Endothelial cell of umbilical vein (primary cell): ENCODE results near the gene MOCS1. TPM values are rescaled to one million over a fixed set of nuclear protein-coding genes. Genes with fewer than 3 reads are reported as not detected.

Experiments used
- BruUV-seq: library from RNA; stranded (reverse); fragments of 400-500 nt; replicated peaks from 2 replicates; lab custom pipeline; 2021; lab: Mats Ljungman, UMichigan
- CTCF ChIA-PET: fragments of 300-600, 350-600 bp; sonication (Branson Sonifier 250); formaldehyde crosslinking; loops from one replicate; lab custom pipeline; 2021; ENCODE audit warnings: antibody characterized with exemption, inconsistent platforms; lab: Charles Lee
- POLR2A ChIA-PET: fragments of 300-600, 350-600 bp; sonication (Branson Sonifier 250); formaldehyde crosslinking; loops from one replicate; lab custom pipeline; 2021; ENCODE audit warnings: antibody characterized with exemption, inconsistent platforms; lab: Charles Lee
- DNase-seq: peaks from one replicate; pipeline ENCODE4 v3.0.0-alpha.2; 2011; ENCODE audit warnings: low read depth, low spot score
- FAIRE-seq: peaks from 2 replicates; lab custom pipeline; 2011; peaks lifted over from hg19 to GRCh38; lab: Jason Lieb, UNC
- H2AFZ ChIP-seq: 2 replicates; pipeline ENCODE4 v1.6.0; 2012; ENCODE audit warnings: low read depth, low read length, control low read depth, inconsistent platforms
- H3K27ac ChIP-seq: 2 replicates; pipeline ENCODE4 v1.5.1; 2011; ENCODE audit warnings: low read depth, mild to moderate bottlenecking, control low read depth, low read length, moderate library complexity; ENCODE audit not compliant: insufficient read depth
- H3K27me3 ChIP-seq, 2 experiments: 2 replicates each; pipeline versions ENCODE4 v1.6.0 to v1.6.1; 2011; ENCODE audit warnings: low read length in 2 of 2, mixed read lengths in 1 of 2; ENCODE audit not compliant: control insufficient read depth in 2 of 2, insufficient read depth in 2 of 2
- H3K36me3 ChIP-seq, 2 experiments: 2 replicates in 1 of 2; 3 replicates in 1 of 2; pipeline ENCODE4 v1.5.1; 2011; ENCODE audit warnings: low read length in 2 of 2, mild to moderate bottlenecking in 1 of 2, moderate library complexity in 1 of 2; ENCODE audit not compliant: control insufficient read depth in 2 of 2, insufficient read depth in 2 of 2; ENCODE audit errors: extremely low read depth in 1 of 2
- H3K4me1 ChIP-seq: 3 replicates; pipeline ENCODE4 v1.5.1; 2011; ENCODE audit warnings: mild to moderate bottlenecking, low read length; ENCODE audit not compliant: control insufficient read depth, insufficient read depth; ENCODE audit errors: extremely low read depth
- H3K4me2 ChIP-seq: 2 replicates; pipeline ENCODE4 v1.6.1; 2011; ENCODE audit warnings: low read length, control low read depth, mixed read lengths; ENCODE audit not compliant: insufficient read depth
- H3K4me3 ChIP-seq, 3 experiments: fragments of 200-600 bp in 1 of 3; sonication (generic), shearing (Covaris generic) in 1 of 3; replicated peaks in 1 of 3; 2 replicates each; pipeline ENCODE4 v1.5.1; 2011 to 2016; ENCODE audit warnings: control low read depth in 3 of 3, low read length in 3 of 3, mild to moderate bottlenecking in 2 of 3, inconsistent platforms in 1 of 3, low read depth in 1 of 3, moderate library complexity in 1 of 3; ENCODE audit not compliant: insufficient read depth in 1 of 3
- H3K79me2 ChIP-seq: 2 replicates; pipeline ENCODE4 v1.6.0; 2012; ENCODE audit warnings: low read length, inconsistent platforms; ENCODE audit not compliant: control insufficient read depth, insufficient read depth
- H3K9ac ChIP-seq: replicated peaks from 2 replicates; pipeline ENCODE3; 2011; ENCODE audit warnings: low read length, control low read depth; ENCODE audit not compliant: insufficient read depth; ENCODE audit errors: extremely low read depth
- H3K9me1 ChIP-seq: replicated peaks from 3 replicates; pipeline ENCODE4 v1.6.0; 2011; ENCODE audit warnings: mild to moderate bottlenecking, low read length; ENCODE audit not compliant: control insufficient read depth, insufficient read depth; ENCODE audit errors: extremely low read depth
- H3K9me3 ChIP-seq: replicated peaks from 2 replicates; pipeline ENCODE4 v1.5.1; 2012; ENCODE audit warnings: low read length, inconsistent platforms; ENCODE audit not compliant: control insufficient read depth, insufficient read depth
- H4K20me1 ChIP-seq: replicated peaks from 2 replicates; pipeline ENCODE3; 2011; ENCODE audit warnings: mild to moderate bottlenecking, low read length; ENCODE audit not compliant: control insufficient read depth, insufficient read depth; ENCODE audit errors: extremely low read depth
- CTCF ChIP-seq, 2 donors: IDR thresholded peaks; 1 replicate in 1 of 2; 2 replicates in 1 of 2; pipeline ENCODE4 v1.5.1; 2011; ENCODE audit warnings: low read length in 2 of 2, mild to moderate bottlenecking in 2 of 2, moderate library complexity in 2 of 2, control low read depth in 1 of 2, inconsistent platforms in 1 of 2, low read depth in 1 of 2; ENCODE audit not compliant: insufficient read depth in 1 of 2; ENCODE audit errors: extremely low read depth in 1 of 2
- EZH2 ChIP-seq: IDR thresholded peaks from 2 replicates; pipeline ENCODE4 v1.6.1; 2012; ENCODE audit warnings: borderline replicate concordance, low read depth, mild to moderate bottlenecking, moderate library complexity, low read length, inconsistent platforms; ENCODE audit not compliant: severe bottlenecking
- FOS ChIP-seq: IDR thresholded peaks from 2 replicates; pipeline ENCODE4 v1.6.1; 2011; ENCODE audit warnings: mild to moderate bottlenecking, low read length, moderate library complexity, borderline replicate concordance; ENCODE audit not compliant: insufficient read depth
- GATA2 ChIP-seq: IDR thresholded peaks from 2 replicates; pipeline ENCODE4 v1.7.0; 2011; ENCODE audit warnings: low read depth, mild to moderate bottlenecking, moderate library complexity, mixed read lengths, low read length; ENCODE audit not compliant: insufficient read length, insufficient read depth
- JUN ChIP-seq: IDR thresholded peaks from 2 replicates; pipeline ENCODE4 v1.6.1; 2011; ENCODE audit warnings: borderline replicate concordance, low read depth; ENCODE audit not compliant: insufficient read length, insufficient read depth
- MAX ChIP-seq: IDR thresholded peaks from 2 replicates; pipeline ENCODE4 v1.6.1; 2011; ENCODE audit not compliant: insufficient read depth, insufficient read length
- MYC ChIP-seq: IDR thresholded peaks from one replicate; pipeline ENCODE4 v1.6.1; 2011; ENCODE audit warnings: mild to moderate bottlenecking, low read depth, low read length
- POLR2A ChIP-seq: IDR thresholded peaks from 2 replicates; pipeline ENCODE4 v1.6.1; 2012; ENCODE audit warnings: low read depth, mild to moderate bottlenecking, control low read depth, low read length
- POLR2AphosphoS5 ChIP-seq: IDR thresholded peaks from 2 replicates; pipeline ENCODE4 v1.6.1; 2012; ENCODE audit warnings: low read depth, mild to moderate bottlenecking, control low read depth, low read length, moderate library complexity; ENCODE audit not compliant: insufficient read depth
- dilution Hi-C: fragments of 300-500 bp; cut with MboI; formaldehyde crosslinking; loops from one replicate; pipeline ENCODE4 v1.15.0; 2019; ENCODE audit warnings: low sequenced_read_pairs; ENCODE audit not compliant: extremely low pct_ligation_motif_present
- intact Hi-C: fragments of 100-400 bp; cut with micrococcal nuclease; formaldehyde crosslinking; loops from one replicate; pipeline ENCODE4 v1.10.0; 2022
- polyA plus RNA-seq, 4 experiments: library from polyadenylated mRNA; depleted of rRNA in 3 of 4; stranded (reverse) in 3 of 4; unstranded in 1 of 4; fragments of >200 nt; gene quantifications; 2 replicates each; pipeline versions ENCODE4 v1.2.1 to v1.2.3, GENCODE V29; 2011 to 2012; ENCODE audit warnings: missing spikeins in 1 of 4
- total RNA-seq: library from RNA; stranded (reverse); gene quantifications from 2 replicates; pipeline ENCODE4 v1.2.3, GENCODE V29; 2021

MOCS1 gene
- total and polyA plus RNA-seq, 2 donors (not counting 3 experiments of a cell fraction or from before 2014, with no cell fraction given) = 8.3 to 12.8 TPM

- dilution Hi-C loops = no loop called here
Measured at GRCh38 chr6:39924283-39924682, 10.0 kb downstream of the MOCS1 start.

More at GRCh38 chr6:39924283-39924682, 10.0 kb downstream of the MOCS1 start:
- intact Hi-C loops = no loop called here
- H4K20me1 ChIP-seq = no peaks in the 10 kb centered on the region
- FAIRE-seq (no peak), DNase-seq (no peak)
- H3K9me1 ChIP-seq = no peaks in the 10 kb centered on the region
- no peak overlapping the region for H3K4me3 ChIP-seq
- no peak overlapping the region for H2AFZ ChIP-seq
- H3K27me3 ChIP-seq = no peaks in the 10 kb centered on the region
- no peak overlapping the region for H3K9ac ChIP-seq
- no peaks in the 10 kb centered on the region for H3K4me1 ChIP-seq
- ChIA-PET POLR2A (no interaction called here), CTCF (interaction anchor here (1.7 kb wide), 1 partner anchor 59 kb away, joined by 4 read pairs; no protein-coding TSS in a partner anchor)
- H3K4me2 ChIP-seq = no peak overlapping the region
- no peaks in the 10 kb centered on the region for H3K79me2 ChIP-seq
- TF ChIP-seq EZH2 = no peak
- TF ChIP-seq JUN = no peak
- no peak for TF ChIP-seq CTCF (IDR thresholded peaks at IDR 0.05; ENCODE audit: extremely low read depth in 1 of 2, insufficient read depth in 1 of 2, low read depth in 1 of 2, low read length in 2 of 2)
- no peak for TF ChIP-seq MYC
- TF ChIP-seq POLR2A = no peak
- TF ChIP-seq FOS = no peak
- no peak for TF ChIP-seq GATA2
- TF ChIP-seq MAX = no peak
- TF ChIP-seq POLR2AphosphoS5 = no peak
- no peaks in the 10 kb centered on the region for H3K9me3 ChIP-seq
- H3K27ac ChIP-seq = no peak overlapping the region
- BruUV-seq = no TSS peak
- peaks cover 0 to 2% of the 10 kb centered on the region in 2 experiments for H3K36me3 ChIP-seq
